ENCODE results near the gene IGIP. TPM values are rescaled to one million over a fixed set of nuclear protein-coding genes. Genes with fewer than 3 reads are reported as not detected.
A peak's percentile ranks its signal among the peaks of the same experiment; 100 is the strongest.

The IGIP gene
- polyA plus RNA-seq, 1 of the 3 experiments (the other 2 are of a cell fraction), result 0.72 TPM

- TF ChIP-seq NRF1 (IDR thresholded peaks at IDR 0.05; ENCODE audit: low read depth, low read length) (no peak), RXRA (IDR thresholded peaks at IDR 0.05; ENCODE audit: borderline replicate concordance, low read depth) (no peak), TEAD4 (IDR thresholded peaks at IDR 0.05; ENCODE audit: borderline replicate concordance, insufficient read depth) (no peak), NFIC (IDR thresholded peaks at IDR 0.05; ENCODE audit: borderline replicate concordance) (no peak), ELF1 (IDR thresholded peaks at IDR 0.05) (no peak)
These were observed 49.0 kb downstream of the IGIP start, which contains the start of gene CYSTM1 (continued) for GRCh38 chr5:140174465-140175366.

- Histone ChIP-seq H2AFZ (ENCODE audit: low read depth) (peak overlapping the region; percentile 97), H3K4me3 (ENCODE audit: low read depth in 2 of 2, low read length in 1 of 2) (peak overlapping the region; percentile 81 to 92), H3K27me3 (ENCODE audit: insufficient read depth) (no peaks in the 10 kb centered on the region), H3K9ac (peak overlapping the region; percentile 79), H3F3A (replicated peaks; ENCODE audit: insufficient read depth) (peaks cover 12% of the 10 kb centered on the region), H4K20me1 (ENCODE audit: insufficient read depth) (no peaks in the 10 kb centered on the region), H3K27ac (ENCODE audit: low read depth in 2 of 2, low read length in 1 of 2) (peak overlapping the region; percentile 66 to 78), H3K79me2 (ENCODE audit: insufficient read depth) (no peaks in the 10 kb centered on the region; the same call in 1 of the 2 replicates), H3K4me1 (ENCODE audit: control insufficient read depth in 1 of 2, insufficient read depth in 2 of 2, low read depth in 1 of 2, low read length in 1 of 2) (peaks cover 0 to 13% of the 10 kb centered on the region in 2 experiments; a peak in 2 of 4 replicates), H3K9me2 (no peaks in the 10 kb centered on the region), H3K9me3 (no peaks in the 10 kb centered on the region), H3K36me3 (replicated peaks in 1 of 2; ENCODE audit: control insufficient read depth in 1 of 2, insufficient read depth in 2 of 2, low read length in 1 of 2) (no peaks in the 10 kb centered on the region), H3K4me2 (peak overlapping the region; percentile 86)
- peak; percentile 83 for DNase-seq
- POLR2A ChIA-PET, result interaction anchor here (1.2 to 1.5 kb wide), 2 partner anchors 68 to 171 kb away, joined by 3 to 4 read pairs; partner anchors contain the start of gene HBEGF
- WGBS (ENCODE audit: low lambda C conversion rate), result 1% methylated on average over 23 of the region's 58 CpGs
- CTCF ChIA-PET, result interaction anchor here (0.6 to 1.7 kb wide), 7 partner anchors 10 to 183 kb away, joined by 3 to 4 read pairs (median 3); partner anchors contain the start of gene HBEGF
- no peak for TF ChIP-seq RAD21 (IDR thresholded peaks at IDR 0.05; ENCODE audit: low read length)
- no peak for TF ChIP-seq GABPA (IDR thresholded peaks at IDR 0.05; ENCODE audit: low read depth)
- TF ChIP-seq JUND (IDR thresholded peaks at IDR 0.05), result no peak
- TF ChIP-seq FOXM1 (IDR thresholded peaks at IDR 0.05; ENCODE audit: low read depth), result peak; percentile 47; the same call in 1 of the 2 replicates
- peak; percentile 33; the same call in 1 of the 2 replicates for TF ChIP-seq CTCF (IDR thresholded peaks at IDR 0.05)
- TF ChIP-seq YY1 (IDR thresholded peaks at IDR 0.05; ENCODE audit: low read depth), result no peak
- no peak for TF ChIP-seq NRF1 (IDR thresholded peaks at IDR 0.05; ENCODE audit: low read depth, low read length)
- TF ChIP-seq EZH2phosphoT487 (IDR thresholded peaks at IDR 0.05; ENCODE audit: borderline replicate concordance, low read depth), result no peak
- no peak for TF ChIP-seq PBX3 (IDR thresholded peaks at IDR 0.05)
- no peak for TF ChIP-seq ZBTB33 (IDR thresholded peaks at IDR 0.05; ENCODE audit: borderline replicate concordance, low read depth)
- no peak for TF ChIP-seq USF2 (IDR thresholded peaks at IDR 0.05; ENCODE audit: borderline replicate concordance, low read depth, low read length)
- TF ChIP-seq SIN3A (IDR thresholded peaks at IDR 0.05; ENCODE audit: borderline replicate concordance, low read depth, low read length), result peak; percentile 28; the same call in 1 of the 2 replicates
- no peak for TF ChIP-seq REST (IDR thresholded peaks at IDR 0.05; ENCODE audit: low read depth, low read length)
- TF ChIP-seq MXI1 (IDR thresholded peaks at IDR 0.05; ENCODE audit: low read depth, low read length), result no peak
- 0 out of 2 replicates have a peak, but pooled peaks have one; percentile 41 for TF ChIP-seq TAF1 (IDR thresholded peaks at IDR 0.05; ENCODE audit: borderline replicate concordance, low read depth, low read length)
These were observed 49.8 kb downstream of the IGIP start for GRCh38 chr5:140175367-140176030.
